ENCODE results near the gene FOS.
A peak's percentile ranks its signal among the peaks of the same experiment; 100 is the strongest.

Gene FOS

GRCh38 chr14:75319021-75319420 lies 40.4 kb downstream of the FOS start:
- no peaks in the 10 kb centered on the region for H3K4me1 ChIP-seq (ENCODE audit: insufficient read depth, poor library complexity, severe bottlenecking)
- DNase-seq (ENCODE audit: low spot score): no peak
- no peak for ATAC-seq (ENCODE audit: low read depth)

DNA sequence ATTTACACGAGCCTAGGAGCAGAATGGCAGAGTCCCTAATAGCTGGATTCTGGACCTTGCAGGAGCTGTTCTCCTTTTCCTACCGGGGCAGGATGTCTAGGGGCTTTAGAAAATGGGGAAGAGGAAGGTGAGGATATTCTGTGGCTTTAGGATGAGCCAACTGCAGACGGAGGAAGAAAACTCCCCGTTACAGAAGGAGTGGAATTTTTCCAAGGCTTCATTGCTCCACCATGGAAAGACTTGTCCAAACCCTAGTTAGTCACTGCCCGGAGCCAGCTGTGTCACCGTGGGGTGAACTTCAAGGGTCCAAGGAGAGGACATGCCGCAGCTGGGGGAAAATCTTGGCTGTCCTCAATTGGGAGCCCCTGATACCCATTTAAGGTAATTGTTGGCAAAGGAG lies 41.6 kb downstream of the FOS start:
- TF ChIP-seq, protein P1, sequence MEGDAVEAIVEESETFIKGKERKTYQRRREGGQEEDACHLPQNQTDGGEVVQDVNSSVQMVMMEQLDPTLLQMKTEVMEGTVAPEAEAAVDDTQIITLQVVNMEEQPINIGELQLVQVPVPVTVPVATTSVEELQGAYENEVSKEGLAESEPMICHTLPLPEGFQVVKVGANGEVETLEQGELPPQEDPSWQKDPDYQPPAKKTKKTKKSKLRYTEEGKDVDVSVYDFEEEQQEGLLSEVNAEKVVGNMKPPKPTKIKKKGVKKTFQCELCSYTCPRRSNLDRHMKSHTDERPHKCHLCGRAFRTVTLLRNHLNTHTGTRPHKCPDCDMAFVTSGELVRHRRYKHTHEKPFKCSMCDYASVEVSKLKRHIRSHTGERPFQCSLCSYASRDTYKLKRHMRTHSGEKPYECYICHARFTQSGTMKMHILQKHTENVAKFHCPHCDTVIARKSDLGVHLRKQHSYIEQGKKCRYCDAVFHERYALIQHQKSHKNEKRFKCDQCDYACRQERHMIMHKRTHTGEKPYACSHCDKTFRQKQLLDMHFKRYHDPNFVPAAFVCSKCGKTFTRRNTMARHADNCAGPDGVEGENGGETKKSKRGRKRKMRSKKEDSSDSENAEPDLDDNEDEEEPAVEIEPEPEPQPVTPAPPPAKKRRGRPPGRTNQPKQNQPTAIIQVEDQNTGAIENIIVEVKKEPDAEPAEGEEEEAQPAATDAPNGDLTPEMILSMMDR (IDR thresholded peaks at IDR 0.05; ENCODE audit: poor library complexity, severe bottlenecking): no peak
- H3K9me3 ChIP-seq (ENCODE audit: severe bottlenecking): no peaks in the 10 kb centered on the region
- H3K4me3 ChIP-seq (ENCODE audit: severe bottlenecking): no peak overlapping the region
- H3K4me1 ChIP-seq (ENCODE audit: insufficient read depth, poor library complexity, severe bottlenecking): no peaks in the 10 kb centered on the region
- H3K27me3 ChIP-seq (ENCODE audit: insufficient read depth, poor library complexity, severe bottlenecking): no peaks in the 10 kb centered on the region
- ATAC-seq (ENCODE audit: low read depth) (no peak), DNase-seq (ENCODE audit: low spot score) (no peak)
- H3K36me3 ChIP-seq (ENCODE audit: low read depth): no peaks in the 10 kb centered on the region
- H3K27ac ChIP-seq (ENCODE audit: poor library complexity, severe bottlenecking): no peak overlapping the region

More at GRCh38 chr14:75319021-75319420, 40.4 kb downstream of the FOS start:
- Histone ChIP-seq H3K27ac (ENCODE audit: poor library complexity, severe bottlenecking) (no peak overlapping the region), H3K36me3 (ENCODE audit: low read depth) (no peaks in the 10 kb centered on the region), H3K27me3 (ENCODE audit: insufficient read depth, poor library complexity, severe bottlenecking) (no peaks in the 10 kb centered on the region), H3K9me3 (ENCODE audit: severe bottlenecking) (no peaks in the 10 kb centered on the region), H3K4me3 (ENCODE audit: severe bottlenecking) (no peak overlapping the region)
- TF ChIP-seq, protein P1 (IDR thresholded peaks at IDR 0.05; ENCODE audit: poor library complexity, severe bottlenecking): no peak

DNA sequence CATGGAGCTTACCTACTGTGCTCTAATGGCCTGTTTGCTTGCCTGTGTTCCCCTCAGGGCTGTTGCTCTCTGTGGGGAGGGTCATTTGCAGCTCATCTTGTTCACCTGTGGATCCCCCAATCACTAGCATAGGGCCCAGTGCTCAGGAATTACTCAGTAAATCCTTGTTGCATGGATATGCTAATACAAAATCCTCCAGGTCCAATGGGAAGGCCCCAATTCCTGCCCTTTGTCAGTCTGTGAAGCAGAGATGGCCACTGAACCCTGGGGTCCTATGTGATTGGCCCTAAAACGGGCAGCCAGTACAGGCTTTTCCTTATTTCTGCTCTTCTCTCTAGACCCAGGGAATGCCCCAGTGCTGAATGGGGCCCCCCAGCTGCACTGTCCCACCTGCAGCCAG lies 44.1 kb downstream of the FOS start:
- Histone ChIP-seq H3K4me1 (ENCODE audit: insufficient read depth, poor library complexity, severe bottlenecking) (no peaks in the 10 kb centered on the region), H3K27me3 (ENCODE audit: insufficient read depth, poor library complexity, severe bottlenecking) (no peaks in the 10 kb centered on the region), H3K36me3 (ENCODE audit: low read depth) (no peaks in the 10 kb centered on the region), H3K4me3 (ENCODE audit: severe bottlenecking) (no peak overlapping the region), H3K9me3 (ENCODE audit: severe bottlenecking) (no peaks in the 10 kb centered on the region), H3K27ac (ENCODE audit: poor library complexity, severe bottlenecking) (no peak overlapping the region)
- no peak for ATAC-seq (ENCODE audit: low read depth)
- DNase-seq (ENCODE audit: low spot score): no peak
- TF ChIP-seq, protein P1 (IDR thresholded peaks at IDR 0.05; ENCODE audit: poor library complexity, severe bottlenecking): no peak

- peak; percentile 45; the same call in 1 of the 3 replicates for ATAC-seq (ENCODE audit: low read depth)
- H3K27me3 ChIP-seq (ENCODE audit: insufficient read depth, poor library complexity, severe bottlenecking): no peaks in the 10 kb centered on the region
- no peak for DNase-seq (ENCODE audit: low spot score)
- no peak overlapping the region for H3K27ac ChIP-seq (ENCODE audit: poor library complexity, severe bottlenecking)
- TF ChIP-seq, protein P1 (IDR thresholded peaks at IDR 0.05; ENCODE audit: poor library complexity, severe bottlenecking): no peak
- H3K4me3 ChIP-seq (ENCODE audit: severe bottlenecking): no peak overlapping the region
- H3K4me1 ChIP-seq (ENCODE audit: insufficient read depth, poor library complexity, severe bottlenecking): no peaks in the 10 kb centered on the region
- H3K9me3 ChIP-seq (ENCODE audit: severe bottlenecking): no peaks in the 10 kb centered on the region
- H3K36me3 ChIP-seq (ENCODE audit: low read depth): no peaks in the 10 kb centered on the region
These were observed 44.9 kb downstream of the FOS start for GRCh38 chr14:75323571-75323970.

DNA sequence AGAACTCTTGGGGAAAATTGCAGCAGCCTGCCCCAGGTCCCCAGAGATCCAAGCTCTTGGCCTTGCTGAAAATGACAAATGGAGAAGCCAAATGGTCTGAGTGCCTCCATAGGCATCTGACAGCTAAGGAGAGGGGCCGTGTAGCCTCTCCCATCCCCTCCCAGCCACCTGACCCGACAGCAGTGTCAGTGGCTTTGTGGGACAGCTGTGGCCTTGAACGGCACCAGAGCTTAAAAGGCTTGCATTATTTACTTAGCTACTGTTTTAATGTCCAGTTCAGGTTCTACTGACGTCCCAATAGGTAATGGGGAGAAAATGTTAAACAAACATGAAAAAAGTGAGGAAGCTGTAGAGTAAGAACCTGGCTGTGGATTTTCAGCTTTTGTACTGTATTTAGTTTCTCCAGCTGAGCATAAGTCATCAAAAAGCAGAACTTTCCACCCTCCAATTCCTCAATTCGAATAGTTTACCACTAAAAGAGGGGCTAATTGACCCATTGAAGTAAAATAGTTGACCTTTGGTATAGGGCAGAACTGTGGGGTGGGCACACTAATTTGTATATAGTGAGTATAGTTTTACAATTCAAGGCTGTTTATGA lies 50.0 kb downstream of the FOS start:
- no peaks in the 10 kb centered on the region for H3K4me1 ChIP-seq (ENCODE audit: insufficient read depth, poor library complexity, severe bottlenecking)
- no peaks in the 10 kb centered on the region for H3K36me3 ChIP-seq (ENCODE audit: low read depth)
- no peaks in the 10 kb centered on the region for H3K9me3 ChIP-seq (ENCODE audit: severe bottlenecking)
- ATAC-seq (ENCODE audit: low read depth): no peak
- TF ChIP-seq, protein P1 (IDR thresholded peaks at IDR 0.05; ENCODE audit: poor library complexity, severe bottlenecking): no peak
- no peak overlapping the region for H3K27ac ChIP-seq (ENCODE audit: poor library complexity, severe bottlenecking)
- H3K4me3 ChIP-seq (ENCODE audit: severe bottlenecking): no peak overlapping the region
- no peak for DNase-seq (ENCODE audit: low spot score)
- H3K27me3 ChIP-seq (ENCODE audit: insufficient read depth, poor library complexity, severe bottlenecking): no peaks in the 10 kb centered on the region

Measured in RWPE2 (cell line).